Measurements from ENCODE around the gene GIPC3. TPM values are rescaled to one million over a fixed set of nuclear protein-coding genes. Genes with fewer than 3 reads are reported as not detected.

The GIPC3 gene
- total and polyA plus RNA-seq, 2 experiments from 2014 or later, result 0.48 to 0.59 TPM

DNA sequence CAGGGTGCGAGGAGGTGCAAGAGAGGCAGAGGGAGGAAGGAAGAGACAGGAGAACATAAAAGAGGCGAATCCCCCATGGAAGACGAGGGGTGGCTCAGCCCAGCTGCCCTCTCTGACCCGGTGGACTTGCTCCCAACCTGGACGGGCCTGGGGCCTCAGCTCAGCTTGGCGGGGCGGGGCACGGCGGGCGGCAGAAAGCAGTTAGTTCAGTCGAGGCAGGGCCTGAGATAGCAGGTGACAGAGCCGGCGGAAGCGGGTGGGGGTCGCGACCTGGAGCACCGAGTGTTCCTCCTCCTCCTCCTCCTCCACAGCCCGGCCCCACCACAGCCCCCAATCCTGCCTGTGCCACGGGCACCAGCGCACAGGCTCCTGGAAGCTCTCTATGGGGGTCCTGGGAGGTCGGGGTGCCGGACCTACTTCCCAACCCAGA lies 48.3 kb downstream of the GIPC3 start:
- Histone ChIP-seq H3K27ac (ENCODE audit: low read depth) (no peak overlapping the region), H2AFZ (no peak overlapping the region), H3K9me2 (ENCODE audit: insufficient read depth) (no peaks in the 10 kb centered on the region), H3K79me2 (replicated peaks; ENCODE audit: insufficient read depth) (no peaks in the 10 kb centered on the region), H3K27me3 (ENCODE audit: insufficient read depth) (no peaks in the 10 kb centered on the region), H3K36me3 (ENCODE audit: insufficient read depth) (no peaks in the 10 kb centered on the region), H3K4me1 (ENCODE audit: insufficient read depth) (no peaks in the 10 kb centered on the region), H3K4me2 (no peak overlapping the region), H4K20me1 (replicated peaks; ENCODE audit: insufficient read depth) (no peaks in the 10 kb centered on the region; the same call in 1 of the 2 replicates), H3F3A (replicated peaks; ENCODE audit: low read depth) (peaks cover 5% of the 10 kb centered on the region; the same call in 1 of the 2 replicates), H3K4me3 (no peak overlapping the region)
- Mint-ChIP-seq H3K27ac (no peak overlapping the region), H3K4me3 (no peak overlapping the region), H3K27me3 (ENCODE audit: insufficient read depth, low read depth, poor library complexity) (peaks cover 7% of the 10 kb centered on the region), H3K9me3 (no peaks in the 10 kb centered on the region), H3K36me3 (ENCODE audit: low read depth) (peaks cover 2% of the 10 kb centered on the region; the same call in 1 of the 3 replicates), H3K4me1 (no peaks in the 10 kb centered on the region)
- no peak for TF ChIP-seq ZNF331 (CRISPR knock-in tag; IDR thresholded peaks at IDR 0.05; ENCODE audit: low read depth)
- TF ChIP-seq EZH2phosphoT487 (IDR thresholded peaks at IDR 0.05; ENCODE audit: unreplicated experiment), result no peak
- TF ChIP-seq ZNF114 (CRISPR knock-in tag; IDR thresholded peaks at IDR 0.05), result no peak
- no peak for TF ChIP-seq EZH2 (IDR thresholded peaks at IDR 0.05; ENCODE audit: low read depth, unreplicated experiment)
- TF ChIP-seq, protein P1, sequence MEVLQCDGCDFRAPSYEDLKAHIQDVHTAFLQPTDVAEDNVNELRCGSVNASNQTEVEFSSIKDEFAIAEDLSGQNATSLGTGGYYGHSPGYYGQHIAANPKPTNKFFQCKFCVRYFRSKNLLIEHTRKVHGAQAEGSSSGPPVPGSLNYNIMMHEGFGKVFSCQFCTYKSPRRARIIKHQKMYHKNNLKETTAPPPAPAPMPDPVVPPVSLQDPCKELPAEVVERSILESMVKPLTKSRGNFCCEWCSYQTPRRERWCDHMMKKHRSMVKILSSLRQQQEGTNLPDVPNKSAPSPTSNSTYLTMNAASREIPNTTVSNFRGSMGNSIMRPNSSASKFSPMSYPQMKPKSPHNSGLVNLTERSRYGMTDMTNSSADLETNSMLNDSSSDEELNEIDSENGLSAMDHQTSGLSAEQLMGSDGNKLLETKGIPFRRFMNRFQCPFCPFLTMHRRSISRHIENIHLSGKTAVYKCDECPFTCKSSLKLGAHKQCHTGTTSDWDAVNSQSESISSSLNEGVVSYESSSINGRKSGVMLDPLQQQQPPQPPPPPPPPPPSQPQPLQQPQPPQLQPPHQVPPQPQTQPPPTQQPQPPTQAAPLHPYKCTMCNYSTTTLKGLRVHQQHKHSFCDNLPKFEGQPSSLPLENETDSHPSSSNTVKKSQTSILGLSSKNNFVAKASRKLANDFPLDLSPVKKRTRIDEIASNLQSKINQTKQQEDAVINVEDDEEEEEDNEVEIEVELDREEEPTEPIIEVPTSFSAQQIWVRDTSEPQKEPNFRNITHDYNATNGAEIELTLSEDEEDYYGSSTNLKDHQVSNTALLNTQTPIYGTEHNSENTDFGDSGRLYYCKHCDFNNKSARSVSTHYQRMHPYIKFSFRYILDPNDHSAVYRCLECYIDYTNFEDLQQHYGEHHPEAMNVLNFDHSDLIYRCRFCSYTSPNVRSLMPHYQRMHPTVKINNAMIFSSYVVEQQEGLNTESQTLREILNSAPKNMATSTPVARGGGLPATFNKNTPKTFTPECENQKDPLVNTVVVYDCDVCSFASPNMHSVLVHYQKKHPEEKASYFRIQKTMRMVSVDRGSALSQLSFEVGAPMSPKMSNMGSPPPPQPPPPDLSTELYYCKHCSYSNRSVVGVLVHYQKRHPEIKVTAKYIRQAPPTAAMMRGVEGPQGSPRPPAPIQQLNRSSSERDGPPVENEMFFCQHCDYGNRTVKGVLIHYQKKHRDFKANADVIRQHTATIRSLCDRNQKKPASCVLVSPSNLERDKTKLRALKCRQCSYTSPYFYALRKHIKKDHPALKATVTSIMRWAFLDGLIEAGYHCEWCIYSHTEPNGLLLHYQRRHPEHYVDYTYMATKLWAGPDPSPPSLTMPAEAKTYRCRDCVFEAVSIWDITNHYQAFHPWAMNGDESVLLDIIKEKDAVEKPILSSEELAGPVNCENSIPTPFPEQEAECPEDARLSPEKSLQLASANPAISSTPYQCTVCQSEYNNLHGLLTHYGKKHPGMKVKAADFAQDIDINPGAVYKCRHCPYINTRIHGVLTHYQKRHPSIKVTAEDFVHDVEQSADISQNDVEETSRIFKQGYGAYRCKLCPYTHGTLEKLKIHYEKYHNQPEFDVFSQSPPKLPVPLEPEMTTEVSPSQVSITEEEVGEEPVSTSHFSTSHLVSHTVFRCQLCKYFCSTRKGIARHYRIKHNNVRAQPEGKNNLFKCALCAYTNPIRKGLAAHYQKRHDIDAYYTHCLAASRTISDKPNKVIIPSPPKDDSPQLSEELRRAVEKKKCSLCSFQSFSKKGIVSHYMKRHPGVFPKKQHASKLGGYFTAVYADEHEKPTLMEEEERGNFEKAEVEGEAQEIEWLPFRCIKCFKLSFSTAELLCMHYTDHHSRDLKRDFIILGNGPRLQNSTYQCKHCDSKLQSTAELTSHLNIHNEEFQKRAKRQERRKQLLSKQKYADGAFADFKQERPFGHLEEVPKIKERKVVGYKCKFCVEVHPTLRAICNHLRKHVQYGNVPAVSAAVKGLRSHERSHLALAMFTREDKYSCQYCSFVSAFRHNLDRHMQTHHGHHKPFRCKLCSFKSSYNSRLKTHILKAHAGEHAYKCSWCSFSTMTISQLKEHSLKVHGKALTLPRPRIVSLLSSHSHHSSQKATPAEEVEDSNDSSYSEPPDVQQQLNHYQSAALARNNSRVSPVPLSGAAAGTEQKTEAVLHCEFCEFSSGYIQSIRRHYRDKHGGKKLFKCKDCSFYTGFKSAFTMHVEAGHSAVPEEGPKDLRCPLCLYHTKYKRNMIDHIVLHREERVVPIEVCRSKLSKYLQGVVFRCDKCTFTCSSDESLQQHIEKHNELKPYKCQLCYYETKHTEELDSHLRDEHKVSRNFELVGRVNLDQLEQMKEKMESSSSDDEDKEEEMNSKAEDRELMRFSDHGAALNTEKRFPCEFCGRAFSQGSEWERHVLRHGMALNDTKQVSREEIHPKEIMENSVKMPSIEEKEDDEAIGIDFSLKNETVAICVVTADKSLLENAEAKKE (CRISPR knock-in tag; IDR thresholded peaks at IDR 0.05), result no peak
- TF ChIP-seq, protein P2, sequence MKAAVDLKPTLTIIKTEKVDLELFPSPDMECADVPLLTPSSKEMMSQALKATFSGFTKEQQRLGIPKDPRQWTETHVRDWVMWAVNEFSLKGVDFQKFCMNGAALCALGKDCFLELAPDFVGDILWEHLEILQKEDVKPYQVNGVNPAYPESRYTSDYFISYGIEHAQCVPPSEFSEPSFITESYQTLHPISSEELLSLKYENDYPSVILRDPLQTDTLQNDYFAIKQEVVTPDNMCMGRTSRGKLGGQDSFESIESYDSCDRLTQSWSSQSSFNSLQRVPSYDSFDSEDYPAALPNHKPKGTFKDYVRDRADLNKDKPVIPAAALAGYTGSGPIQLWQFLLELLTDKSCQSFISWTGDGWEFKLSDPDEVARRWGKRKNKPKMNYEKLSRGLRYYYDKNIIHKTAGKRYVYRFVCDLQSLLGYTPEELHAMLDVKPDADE (IDR thresholded peaks at IDR 0.05), result no peak
- TF ChIP-seq, protein P3, sequence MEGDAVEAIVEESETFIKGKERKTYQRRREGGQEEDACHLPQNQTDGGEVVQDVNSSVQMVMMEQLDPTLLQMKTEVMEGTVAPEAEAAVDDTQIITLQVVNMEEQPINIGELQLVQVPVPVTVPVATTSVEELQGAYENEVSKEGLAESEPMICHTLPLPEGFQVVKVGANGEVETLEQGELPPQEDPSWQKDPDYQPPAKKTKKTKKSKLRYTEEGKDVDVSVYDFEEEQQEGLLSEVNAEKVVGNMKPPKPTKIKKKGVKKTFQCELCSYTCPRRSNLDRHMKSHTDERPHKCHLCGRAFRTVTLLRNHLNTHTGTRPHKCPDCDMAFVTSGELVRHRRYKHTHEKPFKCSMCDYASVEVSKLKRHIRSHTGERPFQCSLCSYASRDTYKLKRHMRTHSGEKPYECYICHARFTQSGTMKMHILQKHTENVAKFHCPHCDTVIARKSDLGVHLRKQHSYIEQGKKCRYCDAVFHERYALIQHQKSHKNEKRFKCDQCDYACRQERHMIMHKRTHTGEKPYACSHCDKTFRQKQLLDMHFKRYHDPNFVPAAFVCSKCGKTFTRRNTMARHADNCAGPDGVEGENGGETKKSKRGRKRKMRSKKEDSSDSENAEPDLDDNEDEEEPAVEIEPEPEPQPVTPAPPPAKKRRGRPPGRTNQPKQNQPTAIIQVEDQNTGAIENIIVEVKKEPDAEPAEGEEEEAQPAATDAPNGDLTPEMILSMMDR (conservative IDR thresholded peaks at IDR 0.05; ENCODE audit: low read depth in 2 of 2), result no peak
- TF ChIP-seq JUNB (IDR thresholded peaks at IDR 0.05; ENCODE audit: unreplicated experiment), result no peak
- no peak for TF ChIP-seq POLR2AphosphoS5 (IDR thresholded peaks at IDR 0.05; ENCODE audit: low read depth)
- no peak for TF ChIP-seq STAT1 (IDR thresholded peaks at IDR 0.05; ENCODE audit: unreplicated experiment)
- TF ChIP-seq, protein P4, sequence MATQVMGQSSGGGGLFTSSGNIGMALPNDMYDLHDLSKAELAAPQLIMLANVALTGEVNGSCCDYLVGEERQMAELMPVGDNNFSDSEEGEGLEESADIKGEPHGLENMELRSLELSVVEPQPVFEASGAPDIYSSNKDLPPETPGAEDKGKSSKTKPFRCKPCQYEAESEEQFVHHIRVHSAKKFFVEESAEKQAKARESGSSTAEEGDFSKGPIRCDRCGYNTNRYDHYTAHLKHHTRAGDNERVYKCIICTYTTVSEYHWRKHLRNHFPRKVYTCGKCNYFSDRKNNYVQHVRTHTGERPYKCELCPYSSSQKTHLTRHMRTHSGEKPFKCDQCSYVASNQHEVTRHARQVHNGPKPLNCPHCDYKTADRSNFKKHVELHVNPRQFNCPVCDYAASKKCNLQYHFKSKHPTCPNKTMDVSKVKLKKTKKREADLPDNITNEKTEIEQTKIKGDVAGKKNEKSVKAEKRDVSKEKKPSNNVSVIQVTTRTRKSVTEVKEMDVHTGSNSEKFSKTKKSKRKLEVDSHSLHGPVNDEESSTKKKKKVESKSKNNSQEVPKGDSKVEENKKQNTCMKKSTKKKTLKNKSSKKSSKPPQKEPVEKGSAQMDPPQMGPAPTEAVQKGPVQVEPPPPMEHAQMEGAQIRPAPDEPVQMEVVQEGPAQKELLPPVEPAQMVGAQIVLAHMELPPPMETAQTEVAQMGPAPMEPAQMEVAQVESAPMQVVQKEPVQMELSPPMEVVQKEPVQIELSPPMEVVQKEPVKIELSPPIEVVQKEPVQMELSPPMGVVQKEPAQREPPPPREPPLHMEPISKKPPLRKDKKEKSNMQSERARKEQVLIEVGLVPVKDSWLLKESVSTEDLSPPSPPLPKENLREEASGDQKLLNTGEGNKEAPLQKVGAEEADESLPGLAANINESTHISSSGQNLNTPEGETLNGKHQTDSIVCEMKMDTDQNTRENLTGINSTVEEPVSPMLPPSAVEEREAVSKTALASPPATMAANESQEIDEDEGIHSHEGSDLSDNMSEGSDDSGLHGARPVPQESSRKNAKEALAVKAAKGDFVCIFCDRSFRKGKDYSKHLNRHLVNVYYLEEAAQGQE (IDR thresholded peaks at IDR 0.05; ENCODE audit: unreplicated experiment), result no peak
- TF ChIP-seq NANOG (IDR thresholded peaks at IDR 0.05; ENCODE audit: borderline replicate concordance), result no peak
- TF ChIP-seq CREB1 (CRISPR knock-in tag; IDR thresholded peaks at IDR 0.05; ENCODE audit: low read depth), result no peak
- DNase-seq (ENCODE audit: low spot score) (no peak), ATAC-seq (no peak)
